GM18907 (cell line): ENCODE results near the gene UGT2A2.
"Not testable (repeated sequence)": the region's sequence is repeated elsewhere in the genome, so short reads cannot be mapped to it uniquely, and the experiment has no call there.

Experiments
- ATAC-seq: cut with Tn5 transposase; IDR thresholded peaks from one replicate; pipeline ENCODE4 v1.9.1; 2021; ENCODE audit warnings: mild to moderate bottlenecking, moderate library complexity; ENCODE audit not compliant: unreplicated experiment

The UGT2A2 gene

DNA sequence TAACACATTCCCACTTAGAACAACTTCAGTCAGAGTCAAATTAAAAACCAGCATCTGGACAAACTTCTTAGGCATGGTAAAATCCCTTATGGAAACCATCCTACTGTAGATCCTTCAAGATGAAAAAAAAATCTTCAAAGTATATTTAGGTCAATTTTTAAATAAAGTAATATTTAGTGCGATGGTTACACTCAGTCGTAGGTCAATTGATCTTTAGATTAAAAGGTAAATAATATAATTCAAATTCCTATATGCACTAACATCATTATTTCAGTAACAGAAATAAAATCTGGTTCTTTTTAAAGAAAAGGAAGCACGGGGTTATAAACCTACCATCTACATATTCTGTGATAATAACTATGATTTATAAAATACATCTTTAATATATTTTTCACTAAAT, at the start of gene UGT2A2:
Gene UGT2A2 (minus strand): TSS at position 101 of the 400 bp plus-strand sequence. CDS start 2 bp downstream, at position 99.
- ATAC-seq: no peak

DNA sequence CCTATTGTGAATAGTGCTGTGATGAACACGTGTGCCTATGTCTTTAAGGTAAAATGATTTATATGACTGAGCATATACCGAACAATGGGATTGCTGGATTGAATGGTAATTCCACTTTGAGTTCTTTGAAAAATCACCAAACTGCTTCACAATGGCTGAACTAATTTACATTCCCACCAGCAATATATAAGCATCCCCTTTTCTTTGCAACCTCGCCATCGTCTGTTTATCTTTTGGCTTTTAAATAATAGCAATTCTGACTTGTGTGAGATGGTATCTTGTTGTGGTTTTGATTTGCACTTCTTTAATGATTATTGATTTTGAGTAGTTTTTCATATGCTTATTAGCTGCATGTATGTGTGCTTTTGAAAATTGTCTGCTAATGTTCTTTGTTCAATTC, 45.4 kb upstream of the UGT2A2 start:
- no peak for ATAC-seq

DNA sequence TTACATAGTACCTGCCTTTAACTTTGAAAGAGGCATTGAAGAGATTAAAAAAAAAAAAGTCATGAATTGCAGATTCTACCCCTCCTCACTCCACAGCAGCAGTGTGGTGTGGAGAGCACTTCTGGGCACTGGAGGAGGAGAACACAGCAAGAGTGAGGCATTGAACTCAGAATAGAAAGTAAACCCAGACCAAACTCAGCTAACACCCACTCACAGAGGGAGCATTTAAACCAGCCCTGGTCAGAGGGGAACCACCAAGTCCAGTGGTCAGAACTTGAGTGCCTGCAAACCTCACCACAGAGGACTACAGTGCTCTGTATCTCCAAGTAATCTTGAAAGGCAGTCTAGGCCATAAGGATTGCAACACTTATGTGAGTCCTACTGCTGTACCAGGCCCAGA, 29.2 kb upstream of the UGT2A2 start:
- ATAC-seq: no peak

- ATAC-seq: not testable (repeated sequence)
These were observed 24.6 kb upstream of the UGT2A2 start for GRCh38 chr4:69664009-69664408.

DNA sequence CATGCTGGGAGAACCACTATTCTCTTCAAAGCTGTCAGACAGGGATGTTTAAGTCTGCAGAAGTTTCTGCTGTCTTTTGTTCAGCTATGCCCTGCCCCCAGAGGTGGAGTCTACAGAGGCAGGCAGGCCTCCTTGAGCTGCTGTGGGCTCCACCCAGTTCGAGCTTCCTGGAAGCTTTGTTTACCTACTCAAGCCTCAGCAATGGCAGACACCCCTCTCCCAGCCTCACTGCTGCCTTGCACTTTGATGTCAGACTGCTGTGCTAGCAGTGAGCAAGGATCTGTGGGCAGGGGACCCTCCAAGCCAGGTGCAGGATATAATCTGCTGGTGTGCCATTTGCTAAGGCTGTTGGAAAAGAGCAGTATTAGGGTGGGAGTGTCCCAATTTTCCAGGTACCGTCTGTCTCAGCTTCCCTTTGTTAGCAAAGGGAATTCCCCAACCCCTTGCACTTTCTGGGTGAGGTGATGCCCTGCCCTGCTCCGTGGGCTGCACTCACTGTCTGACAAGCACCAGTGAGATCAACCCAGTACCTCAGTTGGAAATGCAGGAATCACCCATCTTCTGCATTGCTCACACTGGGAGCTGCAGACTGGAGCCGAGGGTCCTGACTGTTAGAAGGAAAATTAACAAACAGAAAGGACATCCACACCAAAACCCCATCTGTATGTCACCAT, 21.8 kb upstream of the UGT2A2 start:
- not testable (repeated sequence) for ATAC-seq

DNA sequence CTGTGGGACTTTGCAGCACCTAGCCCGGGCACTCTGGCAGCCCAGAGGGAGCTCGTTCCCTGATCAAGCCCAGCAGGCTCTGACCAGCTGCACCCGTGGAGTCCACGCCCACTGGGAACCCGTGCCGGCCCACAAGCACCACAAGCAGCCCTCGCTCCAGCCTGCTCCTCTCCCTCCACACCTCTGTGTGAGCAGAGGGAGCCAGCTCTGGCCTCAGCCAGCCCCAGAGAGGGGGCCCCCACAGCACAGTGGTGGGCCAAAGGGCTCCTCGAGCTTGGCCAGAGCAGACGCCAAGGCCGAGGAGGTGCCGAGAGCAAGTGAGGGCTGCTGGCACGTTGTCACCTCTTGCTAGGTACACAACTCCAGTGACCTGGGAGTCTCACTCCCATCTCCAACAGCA, 18.7 kb upstream of the UGT2A2 start:
- no peak for ATAC-seq

DNA sequence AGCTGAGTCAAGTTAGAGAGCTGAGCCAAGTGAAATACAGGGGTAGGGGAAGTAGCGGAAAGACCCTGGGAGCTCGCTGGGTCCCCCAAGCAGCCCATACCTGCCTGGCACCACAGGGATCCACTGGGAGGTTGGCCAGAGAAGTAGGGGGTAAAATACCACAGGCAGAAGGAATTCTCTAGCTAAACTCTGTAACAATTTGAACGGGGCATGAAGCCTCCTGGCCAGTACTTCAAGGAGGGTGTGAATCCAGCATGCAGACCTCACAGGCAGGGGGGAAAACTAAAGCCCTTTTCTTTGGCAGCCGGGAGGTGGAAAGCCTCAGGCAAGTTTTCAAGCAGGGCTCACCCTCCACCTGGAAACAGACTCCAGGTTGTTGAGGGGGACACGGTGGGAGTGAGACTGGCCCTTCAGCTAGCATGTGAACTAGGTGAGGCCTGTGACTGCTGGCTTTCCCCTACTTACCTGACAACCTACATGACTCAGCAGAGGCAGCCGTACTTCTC, 17.3 kb upstream of the UGT2A2 start:
- ATAC-seq: no peak

GRCh38 chr4:69653147-69653546, 13.7 kb upstream of the UGT2A2 start, which contains the start of gene UGT2A1:
Gene UGT2A1 (minus strand): TSS chr4:69653247. CDS start chr4:69647644, 5,603 bp downstream.
- ATAC-seq: no peak

- ATAC-seq: no peak
These were observed 11.4 kb upstream of the UGT2A2 start for GRCh38 chr4:69650872-69651271.

GRCh38 chr4:69649629-69650028, 10.2 kb upstream of the UGT2A2 start:
- ATAC-seq: no peak

- no peak for ATAC-seq
These were observed 9.8 kb upstream of the UGT2A2 start for GRCh38 chr4:69649207-69649606.

- ATAC-seq: no peak
These were observed 3.5 kb upstream of the UGT2A2 start for GRCh38 chr4:69642961-69643360.

- ATAC-seq: no peak
These were observed 847 bp upstream of the UGT2A2 start for GRCh38 chr4:69640289-69640688.

DNA sequence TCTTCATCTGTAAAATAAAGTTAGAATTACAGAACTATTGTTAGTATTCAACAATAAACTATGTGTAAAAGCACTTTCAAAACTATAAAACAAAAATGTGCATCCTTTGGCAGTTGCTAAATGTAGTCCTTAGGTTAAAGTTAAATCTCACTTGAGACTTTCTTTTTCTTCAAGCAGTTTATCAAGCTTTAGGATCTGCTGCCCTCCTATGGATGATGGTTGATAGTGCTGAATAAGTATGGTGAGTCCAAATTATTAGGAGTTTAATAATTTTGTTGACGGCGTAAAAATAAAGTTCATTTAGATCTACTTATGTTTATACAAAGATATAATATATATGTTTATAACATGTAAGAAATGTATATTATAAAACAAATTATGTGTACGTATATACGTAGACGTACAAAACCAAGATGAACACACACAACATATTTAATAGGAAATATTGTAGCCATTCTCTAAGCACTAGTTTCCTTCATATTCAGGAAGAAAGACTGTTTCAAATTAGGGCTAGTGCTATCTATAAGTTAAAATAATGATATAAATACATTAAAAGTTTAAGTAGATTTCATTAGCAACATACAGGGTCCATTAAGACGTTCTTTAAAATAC, 22.3 kb downstream of the UGT2A2 start:
- no peak for ATAC-seq

GRCh38 chr4:69610484-69610883, 29.0 kb downstream of the UGT2A2 start:
- ATAC-seq: no peak

DNA sequence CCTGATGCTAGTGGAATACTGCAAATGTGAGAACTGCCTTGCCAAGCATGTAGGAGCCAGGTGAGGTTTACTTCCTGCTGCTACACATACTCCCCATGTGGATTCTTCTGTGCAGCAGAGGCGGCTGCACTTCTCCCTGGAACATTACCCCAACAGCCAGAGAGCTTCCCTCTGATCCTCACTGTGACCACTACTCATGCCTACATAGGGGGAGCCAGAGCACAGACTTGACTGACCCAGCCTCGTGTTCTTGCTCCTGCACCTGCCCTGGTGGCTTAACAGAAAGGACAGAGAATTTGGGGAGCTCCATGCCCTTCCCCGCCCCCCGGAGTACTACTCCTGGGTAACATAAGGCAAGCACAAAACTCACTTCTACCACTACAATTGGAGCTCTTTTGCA, 38.4 kb downstream of the UGT2A2 start:
- ATAC-seq: no peak

DNA sequence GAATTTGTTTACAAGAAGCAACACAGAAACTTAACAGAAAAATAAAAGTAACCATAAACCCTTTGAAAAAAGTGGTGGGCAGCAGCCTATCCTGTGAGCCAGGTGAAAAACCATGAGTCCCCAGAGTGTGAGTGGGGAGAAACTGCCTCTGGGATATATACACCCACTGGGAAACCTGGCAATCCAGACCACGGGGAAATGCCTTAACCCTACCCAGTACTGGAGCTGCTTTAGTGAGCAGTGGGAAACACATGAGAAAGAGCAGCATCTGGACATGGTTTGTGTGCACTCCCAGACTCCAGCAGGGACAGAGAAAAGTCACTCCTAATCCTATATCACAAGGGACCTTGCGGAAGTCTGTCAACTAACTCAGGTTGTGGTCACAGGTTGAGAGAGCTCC, 39.4 kb downstream of the UGT2A2 start:
- ATAC-seq: no peak

- ATAC-seq: no peak
These were observed 45.1 kb downstream of the UGT2A2 start for GRCh38 chr4:69594382-69594781.

DNA sequence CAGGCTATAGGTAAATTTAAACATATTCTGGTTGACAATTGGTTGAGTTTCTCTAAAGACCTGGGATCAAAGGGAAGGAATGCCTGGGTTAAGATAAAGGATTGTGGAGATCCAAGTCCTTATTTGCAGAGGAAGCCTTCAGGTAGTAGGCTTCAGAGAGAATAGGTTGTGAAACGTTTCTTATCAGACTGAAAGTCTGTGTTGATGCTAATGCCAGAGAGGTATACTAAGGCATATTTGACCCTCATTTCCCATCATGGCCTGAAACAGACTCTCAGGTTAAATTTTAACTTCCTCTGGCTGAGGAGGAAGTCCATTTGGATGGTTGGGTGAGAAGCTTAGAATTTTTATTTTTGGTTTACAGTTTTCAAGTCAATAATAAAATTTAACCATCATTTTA, 48.1 kb downstream of the UGT2A2 start:
- no peak for ATAC-seq

GRCh38 chr4:69589884-69590283, 49.6 kb downstream of the UGT2A2 start:
- ATAC-seq: no peak

GRCh38 chr4:69584135-69584534, 55.3 kb downstream of the UGT2A2 start:
- ATAC-seq: no peak

DNA sequence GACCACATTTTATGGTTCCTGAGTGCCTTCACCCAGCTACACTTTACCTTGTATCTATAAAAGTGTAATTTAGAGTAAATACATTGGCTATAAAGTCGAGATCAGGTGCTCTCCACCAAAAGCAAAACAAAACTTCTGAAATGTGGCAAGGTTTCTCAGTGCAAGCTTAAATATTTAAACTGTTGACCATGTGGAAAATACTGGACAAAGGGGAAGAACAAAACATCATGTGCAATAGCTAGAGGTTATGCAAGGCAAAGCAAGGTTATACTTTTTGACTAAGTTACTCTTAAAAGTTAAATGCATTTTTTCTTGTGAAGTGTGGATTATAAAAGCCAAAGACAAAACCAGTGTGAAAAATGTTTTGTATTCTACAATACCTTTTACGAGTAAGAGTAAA, 55.9 kb downstream of the UGT2A2 start:
- no peak for ATAC-seq
